ENCODE data around the gene ACTRT2.

ACTRT2 gene

GRCh38 chr1:3021233-3021671 is at the start of gene ACTRT2:
TSS of gene ACTRT2 (plus strand) at chr1:3021467. CDS start at chr1:3021687, 220 bp downstream.
- DNase-seq (ENCODE audit: low read depth): no peak

GRCh38 chr1:2971609-2972008 is 49.7 kb upstream of the ACTRT2 start:
- no peak for DNase-seq (ENCODE audit: low read depth)

DNA sequence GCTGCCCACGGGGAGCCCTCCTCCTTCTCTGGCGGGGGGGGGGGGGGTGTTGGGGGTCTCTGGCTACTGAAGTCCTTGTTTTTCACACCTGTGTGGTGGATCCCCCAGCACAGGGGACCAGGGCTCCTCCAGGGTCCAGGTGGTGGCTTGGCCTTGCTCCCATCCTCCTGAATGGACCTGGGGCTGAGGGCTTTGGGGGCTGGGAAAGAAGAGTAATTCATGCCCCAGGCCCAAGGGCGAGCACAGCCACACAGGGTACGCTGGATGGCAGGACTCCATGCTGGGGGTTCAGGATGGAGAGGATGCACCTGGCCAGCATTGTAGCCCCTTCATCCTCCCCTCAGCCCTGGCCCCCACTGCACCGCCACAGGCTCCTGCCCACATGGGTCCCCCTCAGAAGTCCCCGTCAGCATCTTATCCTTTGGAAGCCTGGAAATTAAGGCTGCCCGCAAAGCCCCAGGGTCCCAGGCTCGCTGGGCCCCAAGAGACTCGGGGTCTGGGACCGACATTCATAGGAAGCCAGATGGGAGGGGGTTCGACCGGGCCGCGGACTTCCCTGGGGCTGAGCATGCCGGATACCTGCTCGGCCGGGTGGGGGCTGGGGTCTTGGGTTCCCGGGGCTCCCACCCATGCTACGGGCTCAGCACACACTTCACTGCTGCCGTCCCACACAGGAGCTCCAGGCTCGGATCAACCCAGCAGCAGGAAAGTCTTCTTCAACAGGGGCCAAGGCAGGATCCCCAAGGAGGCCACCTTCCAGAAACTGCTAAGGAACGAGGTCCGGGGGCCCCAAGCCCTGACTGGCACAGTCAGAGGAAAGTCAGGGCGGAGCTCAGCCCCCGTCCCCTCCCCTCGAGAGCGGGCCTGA is 49.0 kb upstream of the ACTRT2 start:
- no peak for DNase-seq (ENCODE audit: low read depth)

DNA sequence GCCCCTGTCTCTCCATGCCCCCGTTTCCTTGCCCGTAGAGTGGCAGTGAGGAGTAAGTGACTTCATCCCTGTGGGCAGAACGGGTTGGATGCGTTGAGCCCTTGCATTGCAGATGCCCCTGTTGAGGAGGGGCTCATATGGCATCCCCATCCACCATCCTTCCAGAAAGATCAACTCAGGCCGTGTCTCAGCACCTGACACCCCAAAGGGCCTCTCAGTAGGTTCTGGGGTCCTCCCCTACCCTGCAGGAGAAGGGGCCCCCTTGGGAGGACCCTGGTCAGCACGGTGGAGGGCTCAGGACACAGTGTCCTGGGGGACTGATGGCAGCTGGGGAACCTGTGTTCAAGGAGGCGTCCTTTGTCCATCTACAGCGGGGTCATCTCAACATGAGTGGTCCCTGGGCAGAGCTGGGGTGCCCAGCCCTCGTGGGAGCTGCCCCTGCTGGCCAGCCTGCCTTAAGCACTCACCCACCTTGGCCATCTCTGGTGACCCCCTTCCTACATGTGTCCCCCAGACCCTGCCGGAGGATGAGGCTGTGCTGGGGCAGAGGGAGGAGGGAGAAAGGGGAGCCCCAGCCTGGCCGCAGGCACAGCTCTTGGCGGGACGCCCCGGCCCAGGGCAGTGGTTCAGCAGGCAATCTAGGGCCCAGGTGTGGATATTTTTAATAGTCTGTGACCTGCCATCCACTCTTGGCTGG is 48.2 kb upstream of the ACTRT2 start:
- no peak for DNase-seq (ENCODE audit: low read depth)

DNA sequence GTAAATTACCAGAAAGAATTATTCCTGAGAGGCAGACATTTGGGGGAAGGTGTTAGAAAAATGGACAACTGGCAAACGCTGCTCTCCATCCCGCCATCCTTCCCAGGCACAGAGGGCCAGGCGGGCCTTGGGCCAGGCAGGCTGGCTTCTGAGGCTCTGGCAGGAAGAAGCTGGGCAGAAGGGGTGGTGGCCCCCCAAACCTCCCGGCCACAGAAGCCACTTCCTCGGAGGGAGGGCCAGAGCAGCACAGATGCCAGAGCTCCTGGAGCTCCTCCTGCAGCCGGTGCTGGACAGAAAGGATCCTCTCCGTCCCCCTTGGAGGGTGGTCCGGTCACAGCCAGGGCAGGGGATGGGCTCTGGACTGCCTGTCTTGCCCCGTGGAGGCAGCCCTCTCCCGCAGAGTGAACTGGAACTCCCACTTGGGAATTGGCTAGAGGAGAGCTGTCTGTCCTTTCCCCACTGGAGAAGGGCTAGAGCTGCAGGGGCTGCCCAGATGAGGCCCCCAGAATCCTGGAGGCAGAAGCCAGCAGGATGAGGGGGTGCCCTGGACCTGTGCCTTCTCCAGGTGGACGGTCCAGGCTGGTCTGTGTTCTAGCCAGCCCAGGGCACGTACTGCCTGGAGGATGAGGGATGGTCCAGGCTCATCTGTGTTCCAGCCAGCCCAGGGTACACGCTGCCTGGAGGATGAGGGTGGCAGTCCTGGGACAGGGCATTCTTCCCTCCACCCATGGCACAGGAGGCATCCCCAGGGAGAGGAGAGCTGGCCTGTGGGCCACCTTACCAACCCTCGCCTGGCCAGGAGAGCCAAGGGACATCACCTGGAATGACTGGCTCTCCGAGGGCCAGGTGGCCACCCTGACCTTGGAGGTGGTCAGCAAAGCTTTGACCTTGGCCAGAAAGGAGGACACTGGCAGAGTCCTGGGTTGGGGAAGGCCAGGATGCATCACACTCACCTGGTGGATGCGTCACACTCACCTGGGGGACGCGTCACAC is 47.4 kb upstream of the ACTRT2 start:
- no peak for DNase-seq (ENCODE audit: low read depth)

DNA sequence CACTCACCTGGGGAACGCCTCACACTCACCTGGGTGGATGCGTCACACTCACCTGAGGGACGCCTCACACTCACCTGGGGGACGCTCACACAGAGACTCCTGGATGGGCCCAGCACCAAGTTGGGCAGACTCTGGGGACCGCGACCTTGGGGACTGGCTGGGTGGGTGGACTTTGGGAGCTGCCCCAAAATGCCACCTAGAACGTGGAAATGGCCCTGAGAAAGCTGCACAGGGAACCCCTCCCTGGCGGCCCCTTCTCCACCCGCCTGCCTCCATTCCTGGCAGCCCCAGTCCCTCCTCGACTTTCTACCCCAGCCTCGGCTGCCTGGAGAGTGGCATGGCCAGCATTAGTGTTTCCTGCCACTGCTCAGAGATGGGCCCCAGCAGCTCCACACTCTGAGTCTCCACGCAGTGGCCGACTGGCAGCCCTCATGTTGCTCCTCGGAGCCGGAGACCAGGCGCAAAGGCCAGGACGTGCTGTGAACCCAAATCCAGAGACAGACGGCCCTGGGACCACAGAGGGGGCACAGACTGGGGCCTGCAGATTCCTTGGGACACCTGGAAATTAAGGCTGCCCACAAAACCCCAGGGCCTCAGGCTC is 46.5 kb upstream of the ACTRT2 start:
- DNase-seq (ENCODE audit: low read depth): no peak

DNA sequence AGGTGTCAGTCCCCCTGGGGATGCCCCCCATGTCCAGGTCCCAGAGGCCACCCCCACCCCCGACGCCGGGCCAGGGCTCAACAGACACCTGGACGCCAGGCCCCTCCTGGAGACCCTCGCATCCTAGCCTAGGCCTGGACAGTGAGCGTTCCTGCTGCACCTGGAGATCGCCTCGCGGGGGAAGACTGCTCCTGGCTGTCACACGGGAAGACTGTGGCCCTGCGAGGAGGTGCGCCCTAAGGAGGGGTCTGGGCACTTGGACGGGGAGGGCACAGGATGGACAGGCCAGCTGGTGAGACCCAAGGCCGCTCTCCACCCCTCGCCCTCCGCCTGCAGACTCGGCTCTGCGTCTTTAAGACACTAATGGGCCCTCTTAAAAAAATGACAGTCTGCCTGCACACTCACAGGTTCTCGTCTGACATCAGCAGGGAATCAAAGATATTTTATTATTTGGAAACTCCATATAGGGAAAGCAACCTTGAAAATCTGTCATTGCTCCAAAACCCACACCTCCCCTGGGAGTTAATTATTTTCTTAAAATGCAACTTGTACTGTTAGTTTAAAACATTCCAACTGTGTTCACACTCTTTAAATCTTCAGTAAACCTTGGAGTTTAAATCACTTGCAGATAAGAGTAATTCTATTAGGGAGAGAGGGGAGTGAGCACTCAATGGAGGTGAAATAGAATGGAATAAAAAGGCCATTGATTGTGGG is 45.6 kb upstream of the ACTRT2 start:
- DNase-seq (ENCODE audit: low read depth): no peak

- no peak for DNase-seq (ENCODE audit: low read depth)
These were observed 45.1 kb upstream of the ACTRT2 start for GRCh38 chr1:2976180-2976562.

DNA sequence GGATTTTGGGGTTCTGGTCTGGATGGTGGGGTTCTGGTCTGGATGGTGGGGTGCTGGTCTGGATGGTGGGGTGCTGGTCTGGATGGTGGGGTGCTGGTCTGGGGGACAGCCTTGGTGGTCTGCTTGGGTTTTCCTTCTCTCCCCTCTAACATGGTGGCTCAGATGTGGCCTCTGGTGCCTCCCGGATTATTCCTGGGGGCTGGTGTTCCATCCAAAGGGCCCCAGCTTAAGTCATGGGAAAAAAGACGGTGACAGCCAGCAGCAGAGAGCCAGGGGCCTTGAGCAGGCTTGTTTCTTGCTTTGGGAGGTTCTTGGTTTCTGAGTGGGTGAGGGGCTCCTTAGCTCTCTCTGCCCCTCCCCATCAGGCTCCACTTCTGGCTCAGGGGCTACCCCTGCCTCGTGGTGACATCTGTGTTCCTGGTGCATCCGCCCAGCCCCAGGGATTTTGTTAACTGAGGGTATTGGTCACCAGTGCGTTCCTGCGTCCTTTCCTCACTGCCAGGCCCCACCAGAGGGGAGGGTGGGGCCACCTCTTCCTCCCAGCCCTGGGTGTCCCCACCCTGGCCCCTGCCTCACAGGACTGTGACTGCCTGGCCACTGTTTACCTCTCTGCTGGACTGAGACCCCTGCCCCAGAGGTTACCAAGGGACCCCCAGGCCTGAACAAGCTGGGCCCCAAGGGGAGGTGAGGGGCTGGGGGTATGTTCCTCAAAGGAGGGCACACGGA is 43.2 kb upstream of the ACTRT2 start:
- DNase-seq (ENCODE audit: low read depth): no peak

DNA sequence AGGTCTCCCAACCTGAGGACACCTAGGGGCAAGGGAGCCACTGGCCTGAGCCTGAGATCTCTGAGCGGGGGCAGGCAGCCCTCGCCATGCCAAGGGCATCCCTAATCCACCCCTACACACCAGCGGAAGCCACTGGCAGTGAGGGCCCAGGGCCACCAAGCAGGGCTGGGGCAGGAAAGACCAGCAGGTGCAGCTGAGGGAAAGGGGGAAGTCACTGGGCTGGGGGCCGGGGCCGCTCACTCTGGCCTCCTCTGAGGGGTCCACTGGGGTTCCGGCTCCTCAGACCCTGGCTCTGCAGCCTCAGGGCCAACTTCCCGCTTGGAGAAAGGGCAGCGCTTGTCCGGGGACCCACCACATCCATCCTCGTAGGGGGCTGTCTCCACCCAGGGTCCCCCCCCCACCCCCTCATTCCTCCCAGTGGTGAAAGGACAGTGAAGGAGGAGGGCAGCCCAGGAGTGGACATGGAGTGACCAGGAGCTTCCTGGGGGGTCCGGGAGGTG is 42.5 kb upstream of the ACTRT2 start:
- no peak for DNase-seq (ENCODE audit: low read depth)

- no peak for DNase-seq (ENCODE audit: low read depth)
These were observed 41.8 kb upstream of the ACTRT2 start for GRCh38 chr1:2979191-2980072.

- no peak for DNase-seq (ENCODE audit: low read depth)
These were observed 41.0 kb upstream of the ACTRT2 start for GRCh38 chr1:2980073-2980791.

DNA sequence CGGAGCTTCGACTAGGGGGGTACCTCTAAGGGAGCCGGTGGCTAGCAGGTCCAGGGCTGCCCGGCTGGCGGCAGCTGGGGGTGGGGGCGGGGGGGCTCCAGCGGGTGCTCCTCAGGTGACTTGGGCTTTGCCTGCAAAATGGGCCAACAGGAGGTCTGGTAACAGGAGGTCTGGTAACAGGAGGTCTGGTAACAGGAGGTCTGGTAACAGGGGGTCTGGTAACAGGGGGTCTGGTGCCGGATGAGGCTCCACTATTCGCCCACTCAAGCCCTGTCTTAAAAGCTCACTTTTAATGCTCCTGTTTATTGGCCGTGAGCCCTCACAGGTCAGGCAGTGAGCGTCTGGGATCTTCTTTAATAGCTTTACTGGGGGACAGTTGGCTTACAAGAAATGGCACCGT is 40.4 kb upstream of the ACTRT2 start:
- DNase-seq (ENCODE audit: low read depth): no peak

DNA sequence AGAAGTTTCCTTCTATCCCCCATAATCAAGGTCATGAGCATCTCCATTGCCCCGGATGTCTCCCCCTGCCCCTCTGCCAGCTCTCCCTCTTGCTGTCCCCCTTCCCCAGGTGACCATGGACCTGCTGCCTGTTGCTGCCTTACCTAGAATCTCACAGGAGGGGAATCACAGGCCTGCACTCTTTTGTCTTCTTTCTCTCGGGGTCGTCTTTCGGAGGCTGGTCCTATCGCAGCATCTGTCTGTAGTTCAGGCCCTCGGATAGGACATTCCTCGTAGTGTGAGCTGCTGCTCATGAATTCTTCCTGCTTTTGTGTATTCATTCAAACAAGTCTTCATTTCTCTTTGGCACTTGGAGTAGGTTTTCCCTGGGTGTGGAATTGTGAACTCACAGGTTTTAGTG is 39.9 kb upstream of the ACTRT2 start:
- no peak for DNase-seq (ENCODE audit: low read depth)

DNA sequence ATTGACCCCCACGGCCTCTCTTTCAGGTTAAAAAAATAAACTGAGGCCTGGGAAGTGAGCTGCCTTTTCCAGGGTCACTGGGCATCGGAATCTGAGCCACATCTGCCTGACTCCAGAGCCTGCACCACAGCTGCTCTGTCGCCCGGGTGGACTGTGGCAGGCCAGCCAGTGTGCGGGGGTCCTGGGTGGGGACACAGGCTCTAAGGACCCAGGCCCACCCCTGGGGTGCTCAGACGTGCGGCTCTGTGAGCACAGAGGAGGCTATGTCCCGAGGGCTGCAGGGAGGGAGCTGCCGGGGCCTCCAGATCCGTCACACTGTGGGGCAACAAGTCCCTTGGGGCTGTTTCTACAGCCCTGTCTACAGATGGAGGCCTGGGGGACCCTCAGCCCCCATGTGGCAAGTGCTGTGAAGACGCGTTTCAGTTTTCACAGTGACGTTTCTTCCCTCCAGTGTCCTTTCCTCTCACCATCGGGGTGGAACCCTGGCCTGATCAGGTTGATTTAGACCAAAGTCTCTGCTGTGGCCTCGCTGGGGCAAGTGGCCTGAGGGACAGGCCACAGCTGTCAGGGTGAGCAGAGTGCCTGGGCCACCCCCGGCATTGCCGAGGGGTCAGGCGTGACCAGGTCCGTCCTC is 39.2 kb upstream of the ACTRT2 start:
- no peak for DNase-seq (ENCODE audit: low read depth)

DNA sequence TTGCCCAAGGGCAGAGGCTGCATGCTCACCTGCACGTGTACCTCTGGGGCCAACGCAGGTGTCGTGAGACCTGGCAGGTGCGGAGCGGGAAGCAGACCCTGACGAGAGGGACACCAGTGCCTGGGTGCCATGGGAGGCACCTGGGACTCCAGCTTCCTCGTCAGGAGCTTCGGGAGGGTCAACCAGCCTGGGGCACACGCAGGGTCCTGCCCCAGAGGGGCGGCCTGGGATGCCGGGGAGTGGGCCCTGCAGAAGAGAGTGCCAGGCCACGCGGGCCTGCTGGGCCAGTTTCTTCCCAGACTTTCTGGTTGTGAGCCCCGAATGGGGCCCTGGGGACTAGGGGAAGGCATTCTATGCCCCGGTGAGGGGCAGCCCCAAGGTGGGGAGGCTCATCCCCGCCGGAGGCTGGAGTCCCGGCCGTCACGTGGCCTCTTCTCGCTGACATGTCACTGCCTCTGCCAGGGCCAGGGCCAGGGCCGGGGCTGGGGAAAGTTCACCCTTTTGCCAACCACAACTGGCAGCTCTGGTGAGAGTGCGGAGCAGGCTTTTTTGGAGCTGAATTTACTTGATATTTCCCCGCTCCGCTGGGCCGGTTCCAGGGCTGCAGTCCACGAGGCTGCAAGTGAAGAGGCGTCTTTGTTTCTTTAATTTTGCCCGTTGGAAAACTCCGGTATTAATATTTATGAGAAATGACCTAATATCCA is 38.5 kb upstream of the ACTRT2 start:
- DNase-seq (ENCODE audit: low read depth): no peak

DNA sequence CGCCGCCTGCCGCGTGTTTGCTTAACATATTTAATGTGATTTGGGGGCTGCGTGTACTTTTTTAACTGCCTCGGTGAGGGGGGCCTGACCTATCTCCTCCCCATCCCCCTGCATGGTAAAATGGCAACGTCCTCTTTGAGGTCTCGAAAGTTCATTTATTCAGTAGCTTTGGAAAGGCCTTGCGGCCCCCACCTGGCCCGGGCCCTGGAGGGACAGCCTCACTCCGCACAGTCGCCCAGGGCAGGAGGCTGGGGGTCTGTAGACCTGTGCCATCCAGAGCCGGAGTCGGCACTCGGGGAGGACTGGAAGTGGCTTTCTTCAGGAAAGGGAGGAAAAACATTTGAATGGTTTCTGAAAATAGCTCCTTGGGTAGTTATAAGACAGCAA is 38.0 kb upstream of the ACTRT2 start:
- no peak for DNase-seq (ENCODE audit: low read depth)
